ENCODE measurements around the gene TOMM20.
"Not testable (repeated sequence)": the region's sequence is repeated elsewhere in the genome, so short reads cannot be mapped to it uniquely, and the experiment has no call there.

GRCh38 chr1:235091319-235092044 is 37.2 kb downstream of the TOMM20 start:
- not testable (repeated sequence) for TF ChIP-seq POLR2AphosphoS5 (IDR thresholded peaks at IDR 0.05; ENCODE audit: borderline replicate concordance, low read depth, low read length); EZH2 (IDR thresholded peaks at IDR 0.05)

All from SK-N-MC (cell line).